Cardiac fibroblast (primary cell): ENCODE results near the gene DLGAP4.

Experiments
- DNase-seq, 2 donors: peaks; one replicate each; pipeline versions ENCODE4 v3.0.0 to v3.0.0-alpha.2; 2010; ENCODE audit warnings: low read depth in 2 of 2
- H3K4me3 ChIP-seq, 2 donors: replicated peaks in 1 of 2; 1 replicate in 1 of 2; 2 replicates in 1 of 2; pipeline ENCODE4 v1.5.1; 2011; ENCODE audit warnings: low read depth in 2 of 2, low read length in 2 of 2, mild to moderate bottlenecking in 2 of 2, moderate library complexity in 1 of 2
- TF ChIP-seq, protein P1 (sequence below): IDR thresholded peaks from one replicate; pipeline ENCODE4 v1.5.1; 2011; ENCODE audit warnings: low read depth, mild to moderate bottlenecking, low read length, inconsistent platforms

The DLGAP4 gene

GRCh38 chr20:36270744-36271638 lies 35.1 kb upstream of the DLGAP4 start:
- no peak for DNase-seq
- no peak overlapping the region for H3K4me3 ChIP-seq
- TF ChIP-seq, protein P1, sequence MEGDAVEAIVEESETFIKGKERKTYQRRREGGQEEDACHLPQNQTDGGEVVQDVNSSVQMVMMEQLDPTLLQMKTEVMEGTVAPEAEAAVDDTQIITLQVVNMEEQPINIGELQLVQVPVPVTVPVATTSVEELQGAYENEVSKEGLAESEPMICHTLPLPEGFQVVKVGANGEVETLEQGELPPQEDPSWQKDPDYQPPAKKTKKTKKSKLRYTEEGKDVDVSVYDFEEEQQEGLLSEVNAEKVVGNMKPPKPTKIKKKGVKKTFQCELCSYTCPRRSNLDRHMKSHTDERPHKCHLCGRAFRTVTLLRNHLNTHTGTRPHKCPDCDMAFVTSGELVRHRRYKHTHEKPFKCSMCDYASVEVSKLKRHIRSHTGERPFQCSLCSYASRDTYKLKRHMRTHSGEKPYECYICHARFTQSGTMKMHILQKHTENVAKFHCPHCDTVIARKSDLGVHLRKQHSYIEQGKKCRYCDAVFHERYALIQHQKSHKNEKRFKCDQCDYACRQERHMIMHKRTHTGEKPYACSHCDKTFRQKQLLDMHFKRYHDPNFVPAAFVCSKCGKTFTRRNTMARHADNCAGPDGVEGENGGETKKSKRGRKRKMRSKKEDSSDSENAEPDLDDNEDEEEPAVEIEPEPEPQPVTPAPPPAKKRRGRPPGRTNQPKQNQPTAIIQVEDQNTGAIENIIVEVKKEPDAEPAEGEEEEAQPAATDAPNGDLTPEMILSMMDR = no peak

DNA sequence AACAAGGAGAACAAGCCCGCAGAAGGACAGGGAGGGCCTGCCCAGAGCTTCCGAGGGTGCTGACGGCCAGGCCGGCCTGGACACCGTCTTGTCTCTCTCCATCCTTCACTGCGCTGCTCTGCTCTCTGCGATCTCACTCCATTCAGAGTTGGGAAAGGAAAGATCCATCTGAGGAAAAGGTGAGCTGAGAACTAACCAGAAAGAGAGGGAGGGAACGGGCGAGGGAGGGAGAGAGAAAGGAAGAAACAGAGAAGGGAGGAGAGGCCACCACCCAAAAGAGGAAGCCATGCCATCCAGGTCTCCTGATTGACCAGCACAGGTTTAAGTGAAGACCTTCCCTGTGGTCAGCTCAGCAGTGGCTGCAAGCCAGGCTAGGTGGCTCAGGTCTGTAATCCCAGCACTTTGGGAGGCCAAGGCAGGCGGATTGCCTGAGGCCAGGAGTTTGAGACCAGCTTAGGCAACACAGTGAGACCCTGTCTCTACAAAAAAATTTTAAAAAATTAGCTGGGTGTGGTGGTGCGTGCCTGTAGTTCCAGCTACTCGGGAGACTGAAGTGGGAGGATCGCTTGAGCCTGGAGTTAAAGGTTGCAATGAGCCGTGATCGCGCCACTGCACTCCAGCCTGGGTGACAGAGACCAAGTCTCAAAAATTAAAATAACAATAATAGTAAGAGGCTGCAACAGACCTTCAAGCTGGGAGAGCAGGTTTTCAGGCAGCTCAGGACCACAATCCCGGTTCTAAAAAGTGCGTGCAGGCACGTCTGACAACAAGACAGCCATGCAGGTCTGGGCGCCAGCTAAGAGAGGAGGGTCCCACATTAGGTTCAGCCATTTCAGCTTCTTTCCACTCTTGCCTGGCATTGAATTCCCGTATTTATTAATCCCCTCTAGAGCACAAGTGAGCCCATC lies 34.2 kb upstream of the DLGAP4 start:
- H3K4me3 ChIP-seq = no peak overlapping the region
- TF ChIP-seq, protein P1 = no peak
- DNase-seq = no peak

DNA sequence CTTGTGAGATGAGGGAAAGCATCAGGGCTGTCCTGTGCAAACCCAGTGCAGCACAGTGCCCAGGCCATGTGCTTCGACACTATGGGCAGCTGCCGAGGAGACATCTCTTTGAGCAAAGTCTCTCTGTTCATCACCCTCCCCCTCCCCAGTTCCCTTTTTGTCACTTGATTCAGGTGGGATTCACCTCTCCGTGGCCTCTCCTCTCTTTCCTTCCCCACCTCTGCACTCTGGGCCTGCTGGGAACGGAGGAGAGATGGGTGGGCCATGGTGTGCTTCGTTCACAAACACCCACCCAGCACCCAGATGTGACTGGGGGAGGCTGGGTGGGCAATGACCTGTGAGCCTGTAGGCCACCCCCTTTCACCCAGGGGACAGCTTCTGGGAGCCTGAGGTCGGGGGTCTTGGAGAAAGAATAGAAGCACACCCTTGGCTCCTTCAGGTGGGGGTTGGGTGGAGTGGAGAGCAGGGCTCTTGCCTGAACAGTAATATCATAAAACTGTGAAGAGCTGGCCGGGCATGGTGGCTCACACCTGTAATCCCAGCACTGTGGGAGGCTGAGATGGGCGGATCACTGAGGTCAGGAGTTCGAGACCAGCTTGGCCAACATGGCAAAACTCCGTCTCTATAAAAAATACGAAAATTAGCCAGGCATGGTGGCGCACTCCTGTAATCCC lies 33.5 kb upstream of the DLGAP4 start:
- TF ChIP-seq, protein P1 = no peak
- H3K4me3 ChIP-seq = no peak overlapping the region
- no peak for DNase-seq

GRCh38 chr20:36273414-36274180 lies 32.5 kb upstream of the DLGAP4 start:
- no peak overlapping the region for H3K4me3 ChIP-seq
- DNase-seq = peak; percentile 32 to 47
- TF ChIP-seq, protein P1 = peak; percentile 56

- TF ChIP-seq, protein P1 = no peak
- no peak for DNase-seq
- no peak overlapping the region for H3K4me3 ChIP-seq
Observed at GRCh38 chr20:36274181-36274841, 31.8 kb upstream of the DLGAP4 start.
